Ammon's horn (tissue), 1 donor: ENCODE results near the gene ZBED5.
"Not testable (repeated sequence)": the region's sequence is repeated elsewhere in the genome, so short reads cannot be mapped to it uniquely, and the experiment has no call there.

Experiments used
- DNase-seq: peaks from one replicate; pipeline ENCODE4 v3.0.0-alpha.2; 2016; ENCODE audit warnings: low spot score

ZBED5 gene

DNA sequence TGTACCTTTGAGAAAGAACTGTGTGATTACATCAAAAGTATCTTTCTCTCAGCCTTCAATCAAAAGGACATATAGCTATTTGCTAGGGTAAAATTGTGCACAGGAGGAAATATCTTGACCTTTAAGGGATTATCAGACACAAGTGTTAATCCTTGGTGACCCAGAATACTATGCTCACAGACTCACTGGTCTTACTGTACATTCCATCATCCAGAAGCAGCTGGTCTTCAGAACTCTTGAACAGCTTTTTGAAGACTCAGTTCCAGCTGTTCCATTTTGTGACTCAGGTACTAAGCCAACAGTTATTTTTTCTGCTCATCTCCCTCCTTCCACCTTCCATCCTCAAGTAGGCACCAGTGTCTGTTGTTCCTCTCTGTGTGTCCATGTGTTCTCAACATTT is 19.8 kb downstream of the ZBED5 start:
- DNase-seq, result no peak

DNA sequence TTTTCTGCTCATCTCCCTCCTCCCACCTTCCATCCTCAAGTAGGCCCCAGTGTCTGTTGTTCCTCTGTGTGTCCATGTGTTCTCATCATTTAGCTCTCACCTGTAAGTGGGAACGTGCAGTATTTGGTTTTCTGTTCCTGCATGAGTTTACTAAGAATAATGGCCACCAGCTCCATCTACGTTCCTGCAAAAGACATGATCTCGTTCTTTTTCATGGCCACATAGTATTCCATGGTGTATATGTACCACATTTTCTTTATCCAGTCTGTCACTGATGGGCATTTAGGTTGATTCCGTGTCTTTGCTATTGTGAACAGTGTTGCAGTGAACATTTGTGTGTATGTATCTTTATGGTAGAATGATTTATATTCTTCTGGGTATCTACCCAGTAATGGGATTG is 21.0 kb downstream of the ZBED5 start:
- not testable (repeated sequence) for DNase-seq

DNA sequence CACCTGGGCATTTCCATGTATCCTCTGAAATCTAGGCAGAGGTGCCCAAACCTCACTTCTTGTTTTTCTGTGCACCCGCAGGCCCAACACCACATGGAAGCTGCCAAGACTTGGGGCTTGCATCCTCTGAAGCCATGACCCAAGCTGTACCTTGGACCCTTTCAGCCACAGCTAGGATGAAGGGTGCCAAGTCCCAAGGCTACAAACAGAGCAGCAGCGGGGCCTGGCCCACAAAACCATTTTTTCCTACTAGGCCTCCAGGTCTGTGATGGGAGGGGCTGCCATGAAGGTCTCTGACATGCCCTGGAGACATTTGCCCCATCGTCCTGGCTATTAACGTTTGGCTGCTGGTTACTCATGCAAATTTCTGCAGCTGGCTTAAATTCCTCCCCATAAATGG is 28.7 kb downstream of the ZBED5 start:
- no peak for DNase-seq

DNA sequence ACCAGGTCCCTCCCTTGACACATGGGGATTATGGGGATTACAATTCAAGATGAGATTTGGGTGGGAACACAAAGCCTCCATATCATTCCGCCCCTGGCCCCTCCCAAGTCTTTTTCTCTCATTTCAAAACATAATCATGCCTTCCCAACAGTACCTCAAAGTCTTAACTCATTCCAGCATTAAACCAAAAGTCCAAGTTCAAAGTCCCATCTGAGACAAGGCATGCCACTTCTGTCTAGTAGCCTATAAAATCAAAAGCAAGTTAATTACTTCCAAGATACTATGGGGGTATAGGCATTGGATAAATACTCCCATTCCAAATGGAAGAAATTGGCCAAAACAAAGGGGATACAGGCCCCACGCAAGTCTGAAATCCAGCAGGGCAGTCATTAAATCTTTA is 29.5 kb downstream of the ZBED5 start:
- no peak for DNase-seq

DNA sequence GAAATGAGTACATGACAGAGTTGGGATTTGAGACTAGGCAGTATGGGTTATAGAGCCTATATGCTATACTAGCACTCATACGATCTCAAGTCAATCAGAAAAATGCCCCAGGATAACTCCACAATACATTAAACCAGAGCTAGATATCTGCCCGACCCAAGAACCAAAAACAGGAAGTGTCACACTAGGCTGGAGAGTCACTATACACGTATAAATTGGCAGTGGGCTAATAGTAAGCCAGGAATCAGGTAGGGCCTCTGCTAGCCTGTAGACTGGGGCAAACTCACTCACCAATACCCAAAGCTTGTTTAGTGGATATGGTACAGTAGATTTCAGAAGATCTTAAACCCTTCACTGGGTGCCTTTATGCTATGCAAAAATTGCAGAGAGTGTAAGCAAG is 33.0 kb downstream of the ZBED5 start:
- DNase-seq, result no peak

DNA sequence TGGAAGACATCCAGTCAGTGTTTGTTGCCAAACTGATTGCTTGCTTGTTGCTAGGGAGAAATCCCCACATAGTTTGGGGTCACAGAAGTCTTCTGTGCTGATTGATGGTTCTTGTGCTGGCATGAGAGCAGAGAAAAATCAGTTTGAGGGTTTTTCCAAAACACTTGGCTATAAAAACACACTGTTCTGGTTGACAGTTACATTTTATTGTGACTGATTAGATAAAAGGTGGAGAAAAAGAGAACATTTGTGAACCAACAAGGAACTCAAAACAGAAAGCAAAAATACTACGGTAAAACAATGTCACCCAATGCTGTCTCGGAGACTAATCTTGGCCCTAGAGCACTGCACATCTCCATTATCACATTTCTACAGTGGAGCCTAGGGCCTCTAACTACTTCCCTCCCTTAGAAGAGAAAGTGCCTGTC is 34.7 kb downstream of the ZBED5 start:
- no peak for DNase-seq

DNA sequence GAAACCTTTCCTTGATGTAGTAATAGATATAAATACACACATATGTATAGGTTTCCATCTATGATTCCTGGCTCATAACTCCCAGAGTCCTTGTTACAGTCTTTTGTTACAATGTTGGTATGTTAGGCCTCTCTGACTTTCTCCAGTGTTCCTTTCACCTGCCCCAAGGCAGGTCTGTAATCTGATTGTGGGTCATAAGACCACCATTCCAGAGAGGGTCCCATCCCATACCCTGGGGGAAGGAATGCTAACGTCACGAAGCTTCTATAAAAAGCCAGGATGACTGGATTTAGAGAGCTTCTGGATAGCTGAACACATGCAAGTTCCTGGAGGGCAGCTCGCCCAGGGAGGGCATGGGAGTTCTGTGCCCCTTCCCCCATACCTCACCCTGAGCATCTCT is 35.4 kb downstream of the ZBED5 start:
- not testable (repeated sequence) for DNase-seq

DNA sequence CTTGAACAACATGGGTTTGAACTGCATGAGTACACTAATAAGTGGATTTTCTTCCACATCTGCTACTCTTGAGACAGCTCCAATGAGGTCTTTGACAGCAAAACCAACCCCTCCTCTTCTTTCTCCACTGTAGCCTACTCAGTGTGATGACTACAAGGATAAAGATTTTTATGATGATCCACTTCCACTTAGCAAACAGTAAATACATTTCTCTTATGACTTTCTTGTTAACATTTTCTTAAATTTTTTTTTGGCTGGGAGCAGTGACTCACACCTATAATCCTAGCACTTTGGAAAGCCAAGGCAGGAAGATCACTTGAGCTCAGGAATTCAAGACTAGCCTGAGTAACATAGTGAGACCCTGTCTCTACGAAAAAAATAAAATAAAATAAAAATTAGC is 39.3 kb downstream of the ZBED5 start:
- DNase-seq, result no peak

DNA sequence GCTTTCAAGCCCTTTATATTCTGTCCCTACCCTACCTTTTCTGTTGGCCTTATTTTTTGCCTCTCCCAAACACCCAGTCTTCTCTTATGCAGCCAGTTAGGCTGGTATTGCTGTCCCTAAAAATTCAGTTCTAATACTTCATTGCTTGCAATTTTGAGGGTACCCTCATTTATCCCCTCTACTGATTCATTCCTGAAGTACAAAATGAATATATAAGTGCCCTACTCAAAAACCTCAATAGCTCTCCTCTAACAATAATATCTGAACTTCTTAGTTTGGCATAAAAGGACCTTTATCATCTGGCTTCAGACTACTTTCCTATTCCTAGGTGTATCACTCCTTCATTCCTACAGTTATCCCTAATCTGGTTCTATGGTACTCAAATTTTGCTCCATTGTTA is 43.9 kb downstream of the ZBED5 start:
- DNase-seq, result no peak

DNA sequence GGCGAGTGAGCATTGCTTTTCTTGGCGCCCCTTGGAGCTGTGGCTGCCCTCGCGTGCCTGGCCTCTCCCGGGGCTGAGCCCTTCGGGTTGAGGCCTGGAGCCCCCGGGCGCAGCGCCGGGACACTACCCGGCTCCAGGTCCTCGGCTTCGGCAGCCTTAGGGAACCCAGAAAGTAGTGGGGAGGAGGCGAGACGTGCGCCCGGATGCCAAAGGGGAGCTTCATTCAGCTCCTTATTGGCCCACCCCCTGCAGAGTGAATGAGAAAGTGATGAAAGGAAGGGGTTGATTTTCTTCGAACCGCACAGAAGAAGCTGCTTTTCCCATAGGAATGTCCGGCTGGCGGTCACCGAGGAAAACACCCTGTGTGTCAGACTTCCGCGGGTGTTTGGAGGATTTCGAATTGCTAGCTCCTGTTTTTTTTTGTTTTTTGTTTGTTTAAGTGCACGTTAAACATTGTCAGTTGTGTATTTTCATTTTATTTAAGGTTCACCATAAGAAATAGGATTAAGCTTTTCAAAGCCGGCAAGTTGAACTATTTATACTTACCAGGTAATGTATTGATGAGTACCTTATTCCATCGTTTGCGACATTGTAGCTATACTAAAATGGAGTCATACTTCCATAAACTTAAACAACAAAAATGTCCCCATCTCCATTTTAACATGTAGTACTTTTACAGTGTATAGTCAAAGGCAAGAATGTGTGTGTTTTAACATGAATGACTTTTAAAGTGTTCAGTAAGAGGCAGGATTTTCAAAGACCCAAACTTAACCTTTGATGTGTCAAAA is 48.3 kb downstream of the ZBED5 start:
- peak; percentile 57 for DNase-seq

DNA sequence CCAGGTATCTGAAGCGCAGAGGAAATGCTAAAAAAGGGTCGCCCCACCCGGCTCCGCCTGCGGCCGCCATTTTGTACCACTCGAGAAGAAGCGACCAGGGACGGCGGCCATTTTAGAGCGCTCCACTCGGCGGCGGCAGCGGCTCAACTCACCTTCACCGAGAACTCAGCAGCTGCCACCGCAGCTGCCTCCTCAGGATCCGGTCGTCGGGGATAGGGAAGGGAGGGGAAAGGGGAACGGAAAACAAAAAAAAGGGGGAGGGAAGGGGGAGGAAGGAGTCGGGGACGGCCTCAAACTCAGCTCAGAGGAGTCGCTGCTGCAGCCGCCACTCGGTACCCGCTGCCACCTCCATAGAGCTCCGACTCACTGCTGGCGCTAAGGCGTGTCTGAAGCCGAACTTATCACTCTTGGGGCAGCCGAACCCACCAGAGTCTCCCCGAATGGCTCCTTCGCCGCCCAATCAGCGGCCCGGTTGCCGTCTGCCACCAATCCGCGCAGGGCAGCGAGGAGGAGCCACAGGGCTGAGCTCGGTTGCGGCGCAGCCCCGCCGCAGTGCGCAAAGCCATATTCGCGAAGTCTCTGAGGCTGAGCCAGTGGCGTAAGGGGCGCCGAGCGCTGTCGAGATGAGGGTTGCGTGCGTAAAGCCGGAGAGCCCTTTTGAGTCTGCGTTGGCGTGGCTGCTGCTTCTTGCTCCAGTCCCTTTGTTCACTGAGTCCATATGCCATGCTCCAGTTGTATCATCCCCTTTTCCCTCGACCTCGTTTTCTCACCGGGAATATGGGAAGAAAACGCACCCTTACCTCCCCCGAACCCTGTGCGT is 49.1 kb downstream of the ZBED5 start, which contains the start of gene EIF4G2:
EIF4G2 (minus strand) TSS at position 374 of the 820 bp plus-strand sequence.
- peak; percentile 100 for DNase-seq

DNA sequence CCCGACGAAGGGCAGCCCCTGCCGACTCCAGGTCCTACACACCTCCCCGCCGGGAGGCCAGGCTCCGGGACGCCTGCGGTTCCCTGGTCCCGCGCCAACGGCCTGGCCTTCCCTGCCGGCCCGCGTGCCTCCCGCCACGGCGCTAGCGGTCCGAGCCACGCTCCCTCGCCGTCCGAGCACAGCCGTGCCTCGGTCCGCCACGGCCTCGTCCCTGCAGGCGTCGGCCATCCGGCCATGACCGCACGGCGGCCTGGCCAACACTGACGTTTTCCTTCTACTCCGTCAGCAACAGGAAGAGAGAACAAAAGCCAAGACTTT is 49.7 kb downstream of the ZBED5 start:
- no peak for DNase-seq

DNA sequence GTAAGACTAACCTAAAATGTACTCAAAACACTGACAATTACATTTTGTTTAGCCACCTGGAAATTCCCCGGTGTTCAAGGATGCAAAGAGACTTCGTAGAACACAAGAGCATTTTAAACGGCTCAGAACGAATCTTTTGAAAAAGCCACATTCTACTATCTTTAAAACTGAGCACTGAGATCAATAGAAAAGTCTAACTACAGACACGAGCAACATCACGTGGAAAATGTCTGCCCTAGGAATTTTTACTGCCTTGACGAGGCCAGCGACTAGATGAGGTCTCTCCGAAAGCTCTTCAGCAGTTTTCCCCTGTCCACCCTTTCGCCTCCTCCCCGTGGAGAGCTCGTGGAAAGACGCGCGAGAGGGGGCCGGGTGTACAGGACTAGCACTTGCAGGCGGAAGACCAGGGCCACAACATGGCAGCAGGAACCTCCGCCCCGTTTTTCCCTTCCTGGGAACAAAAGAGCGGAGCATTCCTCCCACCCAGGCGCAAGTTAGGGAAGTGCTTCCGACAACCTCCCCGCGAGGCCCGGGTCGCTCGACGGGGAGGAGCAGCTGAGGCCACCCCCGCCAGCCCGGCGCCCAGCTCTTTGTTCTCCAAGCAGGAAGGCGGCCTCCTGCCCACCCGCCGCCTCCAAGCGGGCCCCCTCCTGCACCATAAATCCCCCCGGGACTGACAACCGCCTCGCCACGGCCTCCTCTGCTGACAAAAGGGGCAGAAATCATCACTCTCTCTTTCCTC is 50.2 kb downstream of the ZBED5 start:
- peak; percentile 70 for DNase-seq

DNA sequence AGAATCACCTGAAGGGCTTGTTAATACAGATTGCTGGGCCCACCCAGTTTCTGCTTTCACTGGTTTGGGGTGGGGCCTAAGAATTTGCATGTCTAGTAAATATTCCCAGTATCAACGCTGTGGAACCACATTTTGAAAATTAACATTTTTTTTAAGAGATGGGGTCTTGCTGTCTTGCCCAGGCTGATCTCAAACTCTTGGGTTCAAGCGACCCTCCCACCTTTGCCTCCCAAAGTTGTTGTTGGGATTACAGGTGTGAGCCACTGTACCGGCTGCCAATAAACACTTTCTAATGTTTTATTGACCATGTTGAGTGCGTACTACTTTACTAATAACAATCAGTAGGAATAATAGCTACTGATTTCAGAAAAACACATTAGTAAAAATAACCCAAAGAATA is 51.6 kb downstream of the ZBED5 start:
- no peak for DNase-seq

DNA sequence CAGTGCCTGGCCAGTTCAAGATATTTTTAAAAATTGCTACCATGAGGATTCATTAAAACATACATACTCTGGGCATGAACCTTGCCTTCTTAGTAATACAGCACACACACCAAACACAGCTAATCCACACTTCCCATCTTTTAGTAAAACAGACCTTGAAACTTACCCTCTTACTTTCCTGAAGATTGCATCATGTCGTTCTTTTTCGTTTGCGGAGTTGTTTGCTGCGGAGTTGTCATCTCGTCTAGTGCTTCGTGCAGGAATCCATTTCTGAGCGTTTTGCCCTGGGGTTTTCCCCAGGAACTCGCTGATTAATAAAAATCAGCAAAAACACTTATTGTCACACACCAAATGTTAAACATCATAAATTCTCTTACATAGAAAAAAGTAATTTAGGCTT is 52.1 kb downstream of the ZBED5 start:
- no peak for DNase-seq

DNA sequence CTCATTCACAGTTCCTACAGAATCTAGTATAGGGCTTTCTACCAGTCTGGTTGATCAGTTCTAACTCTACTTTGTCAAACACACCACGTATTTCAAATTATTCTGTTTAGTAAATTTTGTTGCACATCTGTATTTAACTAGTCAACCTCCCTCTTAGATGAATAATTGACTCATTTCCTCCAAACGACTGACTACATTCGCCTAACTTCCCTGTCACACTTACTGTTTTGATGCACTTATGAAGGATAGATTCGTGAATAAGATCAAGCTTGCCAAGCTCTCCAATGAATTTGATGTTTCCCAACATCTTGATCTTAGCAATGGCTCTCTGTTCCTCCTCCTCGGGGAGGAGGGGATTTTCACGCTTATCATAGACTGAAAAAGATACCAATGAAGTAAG is 54.2 kb downstream of the ZBED5 start:
- no peak for DNase-seq
